Uterus (tissue), 2 donors: Measurements from ENCODE around the gene CDC27.

Experiments used
- POLR2A ChIP-seq, 2 donors: fragments of 450-650 bp; IDR thresholded peaks; one replicate each; pipeline ENCODE4 v1.6.1; 2016; ENCODE audit warnings: antibody characterized with exemption in 2 of 2, mild to moderate bottlenecking in 1 of 2, moderate library complexity in 1 of 2
- TF ChIP-seq, protein P1 (sequence below), 4 experiments: fragments of 200-600 bp in 2 of 4; fragments of 450-650 bp in 2 of 4; sonication (generic) in 2 of 4; IDR thresholded peaks; one replicate each; pipeline ENCODE4 v1.5.1; 2016 to 2019; ENCODE audit warnings: antibody characterized with exemption in 4 of 4, mild to moderate bottlenecking in 2 of 4, moderate library complexity in 1 of 4

DNA sequence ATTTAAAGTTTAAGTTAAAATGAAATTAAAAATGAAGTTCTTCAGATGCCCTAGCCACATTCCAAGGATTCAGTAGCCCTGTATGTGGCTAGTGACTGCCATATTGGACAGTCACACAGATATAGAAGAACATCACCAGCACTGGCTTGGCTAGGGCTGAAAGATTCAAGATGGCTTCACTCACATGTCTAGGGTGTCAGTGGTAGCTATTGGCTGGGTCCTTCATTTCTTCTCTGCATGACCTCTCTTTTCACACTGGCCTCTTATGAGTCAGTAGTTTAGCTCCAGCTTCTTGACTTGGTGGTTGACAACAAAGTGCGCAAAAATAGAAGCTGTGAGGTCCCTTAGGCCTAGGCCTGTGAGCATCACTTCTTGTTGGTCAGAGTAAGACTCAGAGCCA, 1.7 kb upstream of the CDC27 start:
- TF ChIP-seq, protein P1, sequence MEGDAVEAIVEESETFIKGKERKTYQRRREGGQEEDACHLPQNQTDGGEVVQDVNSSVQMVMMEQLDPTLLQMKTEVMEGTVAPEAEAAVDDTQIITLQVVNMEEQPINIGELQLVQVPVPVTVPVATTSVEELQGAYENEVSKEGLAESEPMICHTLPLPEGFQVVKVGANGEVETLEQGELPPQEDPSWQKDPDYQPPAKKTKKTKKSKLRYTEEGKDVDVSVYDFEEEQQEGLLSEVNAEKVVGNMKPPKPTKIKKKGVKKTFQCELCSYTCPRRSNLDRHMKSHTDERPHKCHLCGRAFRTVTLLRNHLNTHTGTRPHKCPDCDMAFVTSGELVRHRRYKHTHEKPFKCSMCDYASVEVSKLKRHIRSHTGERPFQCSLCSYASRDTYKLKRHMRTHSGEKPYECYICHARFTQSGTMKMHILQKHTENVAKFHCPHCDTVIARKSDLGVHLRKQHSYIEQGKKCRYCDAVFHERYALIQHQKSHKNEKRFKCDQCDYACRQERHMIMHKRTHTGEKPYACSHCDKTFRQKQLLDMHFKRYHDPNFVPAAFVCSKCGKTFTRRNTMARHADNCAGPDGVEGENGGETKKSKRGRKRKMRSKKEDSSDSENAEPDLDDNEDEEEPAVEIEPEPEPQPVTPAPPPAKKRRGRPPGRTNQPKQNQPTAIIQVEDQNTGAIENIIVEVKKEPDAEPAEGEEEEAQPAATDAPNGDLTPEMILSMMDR (IDR thresholded peaks at IDR 0.05) = no peak
- TF ChIP-seq POLR2A (IDR thresholded peaks at IDR 0.05) = no peak
